GOT3 (cell line): Measurements from ENCODE around the gene TRIO.
"Not testable (repeated sequence)": the region's sequence is repeated elsewhere in the genome, so short reads cannot be mapped to it uniquely, and the experiment has no call there.

Experiments used
- DNase-seq: peaks from one replicate; lab custom pipeline; 2025; ENCODE audit warnings: mixed read lengths; lab: John Stamatoyannopoulos, UW

TRIO gene

DNA sequence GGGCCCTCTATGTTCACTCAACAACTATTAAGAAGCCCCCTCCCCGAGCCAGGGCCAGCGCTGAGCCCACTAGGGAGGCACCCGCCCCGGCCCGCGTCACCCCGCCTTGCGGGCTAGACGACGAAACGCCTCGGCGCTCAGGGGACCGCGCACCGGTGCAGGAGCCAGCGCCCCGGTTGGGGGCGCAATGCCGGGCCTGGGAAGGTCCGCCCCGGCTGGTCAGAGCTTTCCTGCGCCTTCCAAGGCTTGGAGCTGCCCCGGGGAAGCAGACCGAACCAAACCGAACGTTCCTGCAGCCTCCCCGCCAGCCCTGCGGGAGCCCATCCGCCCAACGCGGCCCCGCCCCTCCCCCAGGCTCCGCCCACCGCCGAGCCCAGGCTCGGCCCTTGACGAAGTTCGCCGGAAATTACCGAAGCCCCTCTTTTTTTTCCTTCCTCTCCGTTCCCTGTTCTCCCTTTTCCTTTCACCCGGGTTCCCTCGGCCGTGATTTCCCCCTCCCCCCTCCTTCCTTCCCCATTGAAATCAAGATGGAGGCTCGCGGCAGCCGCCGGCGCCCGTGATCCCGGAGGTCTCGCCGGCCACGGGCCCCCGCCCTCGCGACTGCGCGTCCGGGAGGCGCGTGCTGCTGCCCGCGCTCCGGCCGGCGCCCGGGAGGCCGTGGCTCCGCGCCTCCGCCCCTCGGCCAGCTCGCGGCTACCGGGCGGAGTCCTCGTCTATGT, at the start of gene TRIO:
TSS of gene TRIO (plus strand) at position 516 of the 719 bp plus-strand sequence. CDS start 384 bp downstream, outside the sequence.
- peak; percentile 84 for DNase-seq

DNA sequence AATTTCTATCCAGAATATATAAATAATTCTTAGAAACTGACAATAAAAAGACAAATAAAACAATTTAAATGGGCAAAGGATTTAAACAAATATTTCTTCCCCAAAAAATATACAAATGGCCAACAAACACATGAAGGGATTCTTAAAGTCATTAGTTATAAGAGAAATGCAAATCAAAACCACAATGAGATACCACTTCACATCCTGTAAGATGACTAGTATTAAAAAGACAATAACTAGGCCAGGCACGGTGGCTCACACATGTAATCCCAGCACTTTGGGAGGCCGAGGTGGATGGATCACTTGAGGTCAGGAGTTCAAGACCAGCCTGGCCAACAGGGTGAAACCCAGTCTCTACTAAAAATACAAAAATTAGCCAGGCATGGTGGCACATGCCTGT, 45.8 kb upstream of the TRIO start:
- not testable (repeated sequence) for DNase-seq

DNA sequence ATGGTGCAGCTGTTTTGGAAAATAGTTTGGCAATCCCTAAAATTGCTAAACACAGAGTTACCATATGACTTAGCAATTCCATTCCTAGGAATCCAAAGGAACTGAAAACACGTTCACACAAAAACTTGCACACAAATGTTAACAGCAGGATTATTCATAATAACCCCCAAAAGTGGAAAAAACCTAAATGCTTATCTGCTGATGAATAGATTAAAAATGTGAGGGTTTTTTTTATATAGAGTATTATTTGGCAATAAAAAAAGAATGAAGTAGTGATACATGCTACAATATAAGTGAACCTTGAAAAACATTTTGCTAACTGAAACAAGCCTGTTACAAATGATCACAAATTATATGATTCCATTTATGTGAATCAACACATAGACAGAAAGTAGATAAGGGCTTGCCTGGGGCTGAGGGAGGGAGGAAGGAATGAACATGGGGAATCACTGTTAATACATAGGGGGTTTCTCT, 45.1 kb upstream of the TRIO start:
- DNase-seq: no peak

DNA sequence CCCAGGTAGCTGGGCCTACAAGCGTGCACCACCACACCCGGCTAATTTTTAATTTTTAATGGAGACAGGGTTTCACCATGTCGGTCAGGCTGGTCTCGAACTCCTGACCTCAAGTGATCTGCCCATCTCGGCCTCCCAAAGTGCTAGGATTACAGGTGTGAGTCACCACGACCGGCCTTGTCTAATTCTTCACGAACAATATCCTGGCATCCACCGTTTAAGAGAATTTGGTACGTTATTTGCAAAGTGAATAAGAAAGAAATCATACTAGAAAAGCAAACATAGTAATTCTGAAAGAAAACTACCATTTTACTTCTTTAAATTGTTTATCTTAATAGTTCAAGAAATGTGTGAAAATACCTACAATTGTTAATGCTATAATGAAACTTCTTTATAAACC, 42.9 kb upstream of the TRIO start:
- no peak for DNase-seq

DNA sequence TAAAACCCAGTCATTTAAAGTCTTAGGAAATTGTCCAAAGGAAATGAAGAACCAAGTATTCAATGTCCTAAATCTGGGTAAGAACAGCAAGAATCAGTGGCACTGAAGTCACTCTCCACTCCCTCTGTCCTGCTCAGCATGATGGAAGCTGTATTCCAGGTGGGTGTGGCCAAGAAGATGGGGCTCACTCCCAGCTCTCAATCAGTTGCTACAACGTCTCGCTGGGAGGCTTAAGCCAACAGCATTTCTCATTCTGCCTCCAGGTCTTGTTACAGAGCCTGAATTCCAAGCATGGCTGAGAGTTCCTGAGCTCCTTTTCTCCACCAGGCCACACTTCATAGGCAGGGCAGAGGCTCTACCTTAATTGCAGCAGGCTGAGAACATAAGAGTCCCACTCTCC, 41.2 kb upstream of the TRIO start:
- DNase-seq: no peak

DNA sequence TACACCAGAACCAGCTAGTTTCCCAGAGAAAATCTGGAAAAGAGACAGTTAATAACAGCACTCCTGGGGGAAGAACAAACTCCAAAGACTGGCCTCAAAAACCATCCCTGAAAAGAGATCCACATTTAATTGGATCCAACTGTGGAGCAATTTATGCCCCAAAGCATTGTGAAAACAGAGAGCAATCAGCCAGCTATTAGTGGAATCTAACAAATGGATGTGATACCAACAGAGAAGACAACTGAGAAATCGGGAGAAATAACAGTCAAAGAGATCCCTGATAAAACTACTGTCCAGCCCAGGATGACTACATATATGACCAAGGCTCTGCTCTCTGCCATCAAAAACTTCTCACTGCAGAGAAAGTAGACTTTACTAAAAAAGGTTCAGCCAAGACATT, 40.5 kb upstream of the TRIO start:
- no peak for DNase-seq

DNA sequence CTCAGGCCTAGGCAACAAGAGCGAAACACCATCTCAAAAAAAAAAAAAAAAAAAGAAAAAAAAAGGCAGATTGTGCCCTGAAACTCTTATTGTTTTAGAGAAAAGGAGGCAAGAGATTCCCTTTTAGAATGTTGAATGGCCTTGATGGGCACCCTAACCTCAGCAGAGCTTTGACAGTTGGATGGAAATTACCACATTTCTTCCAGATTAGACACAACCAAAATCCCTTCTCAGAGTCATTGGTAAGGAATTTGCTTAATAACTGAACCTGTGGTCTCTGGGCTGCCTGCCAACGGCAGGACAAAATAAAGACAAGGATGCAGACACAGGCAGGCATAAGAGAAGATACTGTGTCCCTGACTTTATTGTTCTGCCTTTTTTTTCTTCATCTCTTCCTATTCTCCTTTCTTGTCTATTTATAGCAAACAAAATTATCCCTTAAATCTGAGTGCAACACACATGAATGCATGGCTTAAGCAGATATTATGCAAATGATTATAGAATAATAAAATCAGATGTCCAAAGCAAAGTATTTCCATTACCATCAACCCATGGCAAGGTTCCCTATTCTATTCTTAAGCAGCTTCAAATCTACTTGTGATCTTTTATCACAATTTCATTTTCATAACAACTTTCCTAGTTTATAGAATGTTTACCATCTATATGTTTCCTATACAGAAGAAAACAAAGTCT, 37.3 kb upstream of the TRIO start:
- DNase-seq: no peak

DNA sequence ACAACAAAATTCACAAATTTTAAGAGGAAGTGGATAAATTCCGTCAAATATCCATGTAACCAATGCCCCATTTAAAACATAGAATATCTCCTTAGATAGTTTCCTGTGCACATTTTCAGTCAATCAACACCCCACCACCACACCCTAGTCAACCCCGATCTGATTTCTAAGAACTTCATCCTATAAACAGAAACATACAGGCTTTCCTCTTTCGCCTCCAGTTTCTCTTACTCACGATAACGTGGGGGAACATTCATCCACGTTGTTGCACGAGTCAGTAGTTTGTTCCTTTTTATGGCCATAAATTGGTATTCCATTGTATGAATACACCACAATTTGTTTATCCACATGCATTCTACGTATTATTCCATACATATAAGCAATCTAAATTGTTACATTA, 35.6 kb upstream of the TRIO start:
- DNase-seq: no peak

DNA sequence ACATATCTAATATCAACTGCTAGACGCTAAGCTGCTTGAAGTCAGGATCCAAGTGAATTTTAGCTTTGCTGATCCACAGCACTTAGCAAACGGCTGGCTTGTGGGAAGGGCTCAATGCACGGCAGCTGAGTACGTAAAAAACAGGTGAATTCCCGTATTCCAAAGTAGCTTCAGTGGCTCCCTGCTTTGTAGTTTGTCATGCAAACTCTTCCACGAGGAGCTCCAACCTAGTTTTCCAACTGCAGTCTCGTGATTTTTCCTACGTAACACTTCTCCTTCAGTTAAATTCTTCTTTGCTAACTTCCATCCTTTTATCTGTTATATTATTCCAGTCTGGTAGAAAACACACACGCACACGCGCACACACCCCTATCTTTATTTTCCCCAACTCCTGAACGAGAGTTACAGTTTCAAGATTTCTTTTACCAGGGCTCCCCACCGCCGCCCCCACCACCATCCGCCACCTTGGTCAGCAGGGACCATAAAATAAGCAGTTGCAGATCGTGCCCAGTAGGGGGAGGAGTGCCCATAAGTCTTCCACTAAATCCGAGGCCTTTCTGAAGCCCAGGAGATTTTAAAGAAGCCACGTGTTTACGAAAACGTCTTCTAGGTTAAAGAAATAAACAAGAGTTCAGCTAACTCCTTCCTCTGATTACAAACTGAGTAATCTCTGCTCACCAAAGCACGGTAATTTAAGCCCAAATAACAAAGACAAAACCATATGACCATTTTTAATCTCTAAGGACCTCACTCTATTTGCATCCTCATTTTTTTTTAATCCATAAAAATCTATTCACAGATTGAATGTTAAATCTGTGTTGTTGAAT, 34.8 kb upstream of the TRIO start:
- peak; percentile 19 for DNase-seq

DNA sequence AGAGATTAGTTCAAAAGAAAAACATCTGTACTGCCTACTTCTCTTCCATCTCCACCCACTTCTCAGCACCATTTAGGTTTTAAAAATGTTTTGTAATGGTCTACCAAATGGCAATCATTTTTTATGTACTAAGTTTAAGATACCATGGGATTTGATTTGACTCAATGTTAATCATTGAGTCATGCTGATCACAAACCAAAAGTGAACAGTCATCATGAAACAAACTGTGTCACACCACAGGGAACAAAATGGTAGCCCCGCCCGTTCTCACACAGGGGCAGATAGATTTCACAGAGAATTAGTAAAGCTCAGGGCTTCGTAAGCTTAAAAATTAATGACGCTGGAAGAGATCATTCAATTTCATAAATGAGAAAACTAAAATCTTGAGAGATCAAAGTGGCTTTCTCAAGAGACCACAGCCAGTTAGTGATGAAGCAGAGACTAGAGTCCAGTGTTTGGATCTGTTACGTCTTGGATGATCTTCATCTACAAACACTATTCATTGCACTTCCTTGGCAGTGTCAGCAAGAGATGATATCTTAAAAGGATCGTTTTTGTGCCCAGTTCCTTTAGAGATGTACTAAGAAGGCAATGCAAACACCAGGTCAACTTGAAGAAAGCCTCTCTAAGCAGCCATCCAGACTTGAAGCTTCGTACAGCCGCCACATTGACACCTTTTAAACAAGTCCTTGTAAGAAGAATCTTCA, 33.9 kb upstream of the TRIO start:
- DNase-seq: no peak

DNA sequence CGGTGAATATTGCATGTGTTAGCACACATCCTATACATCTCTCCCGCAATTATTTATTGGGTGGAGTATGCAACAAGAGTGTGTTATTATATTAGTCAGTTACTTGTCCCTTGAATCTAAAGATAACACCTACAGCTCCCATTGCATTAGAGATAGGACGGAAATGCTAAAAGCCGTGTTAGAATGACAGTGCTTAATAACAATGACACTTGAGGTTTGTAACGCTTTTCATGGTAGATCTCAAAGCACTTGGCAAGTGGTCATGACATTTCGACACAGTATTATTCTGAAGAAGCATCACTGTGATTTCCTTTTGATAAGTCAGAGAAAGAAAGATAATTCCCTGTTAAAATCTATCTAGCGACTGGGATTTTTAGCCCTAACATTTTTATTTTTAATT, 33.4 kb upstream of the TRIO start:
- no peak for DNase-seq

DNA sequence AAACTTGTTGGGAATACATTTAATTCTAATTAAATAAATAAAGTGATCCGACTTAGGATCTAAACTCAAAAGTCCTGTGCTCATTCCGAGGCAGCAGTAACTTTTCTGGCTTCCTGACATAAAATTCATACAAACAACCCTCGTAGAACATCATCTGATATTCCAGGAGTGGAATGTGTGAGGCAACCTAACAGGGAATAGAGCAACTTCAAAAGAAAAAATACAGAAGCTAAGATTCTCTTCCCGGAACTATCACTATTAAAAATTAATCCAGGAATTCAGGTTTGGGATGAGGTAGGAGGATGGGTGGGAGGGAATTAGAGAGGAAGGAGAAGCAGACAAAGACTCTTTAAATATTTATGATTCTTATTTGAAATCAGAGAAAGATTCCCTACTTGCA, 32.9 kb upstream of the TRIO start:
- DNase-seq: no peak

DNA sequence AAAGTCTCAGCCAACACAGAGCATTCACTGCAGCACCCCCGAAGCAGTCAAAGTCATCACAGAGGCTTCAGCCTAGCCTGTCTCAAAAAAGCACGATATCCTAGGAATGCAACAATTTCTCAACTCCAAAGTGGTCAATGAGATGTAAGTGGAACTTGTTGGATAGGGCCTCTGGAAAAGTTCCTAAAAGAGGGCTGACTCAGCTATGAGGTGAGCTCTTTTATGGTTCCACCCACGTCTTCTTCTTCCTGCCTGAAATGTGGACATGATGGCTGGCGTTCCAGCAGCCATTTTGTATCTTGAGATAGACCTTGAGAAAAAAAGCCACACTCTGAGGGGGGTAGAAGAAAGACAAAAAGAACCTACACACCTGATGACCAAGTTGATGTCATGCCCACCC, 32.5 kb upstream of the TRIO start:
- DNase-seq: no peak

DNA sequence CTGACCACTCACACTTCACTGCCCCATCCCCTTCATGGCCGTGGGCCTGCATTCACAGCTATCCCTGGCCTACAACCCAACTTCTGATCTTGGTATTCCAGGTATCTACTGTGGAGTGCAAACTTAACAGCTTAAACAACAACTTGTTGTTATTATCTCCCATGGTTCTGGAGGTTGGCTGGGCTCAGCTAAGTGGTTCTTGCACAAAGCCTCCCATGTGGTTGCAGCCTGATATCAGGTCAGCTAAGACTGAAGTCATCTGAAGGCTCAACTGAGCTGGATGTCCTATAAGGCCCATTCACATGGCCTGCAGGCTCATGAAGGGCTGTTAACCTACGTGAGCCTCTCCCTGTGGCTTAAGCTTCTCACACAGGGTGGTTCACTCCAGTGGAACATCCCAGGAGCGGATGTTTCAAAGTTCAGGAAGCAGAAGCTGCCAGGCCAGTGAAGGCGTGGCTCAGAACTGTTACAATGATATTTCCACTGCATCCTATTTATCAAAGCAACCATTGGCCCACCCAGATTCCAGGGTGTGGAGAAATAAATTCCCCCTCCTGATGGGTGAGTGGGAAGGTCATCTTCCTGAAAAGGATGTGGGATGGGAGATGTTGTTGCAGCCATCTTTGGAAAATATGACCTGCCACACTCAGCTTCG, 30.0 kb upstream of the TRIO start:
- DNase-seq: no peak

DNA sequence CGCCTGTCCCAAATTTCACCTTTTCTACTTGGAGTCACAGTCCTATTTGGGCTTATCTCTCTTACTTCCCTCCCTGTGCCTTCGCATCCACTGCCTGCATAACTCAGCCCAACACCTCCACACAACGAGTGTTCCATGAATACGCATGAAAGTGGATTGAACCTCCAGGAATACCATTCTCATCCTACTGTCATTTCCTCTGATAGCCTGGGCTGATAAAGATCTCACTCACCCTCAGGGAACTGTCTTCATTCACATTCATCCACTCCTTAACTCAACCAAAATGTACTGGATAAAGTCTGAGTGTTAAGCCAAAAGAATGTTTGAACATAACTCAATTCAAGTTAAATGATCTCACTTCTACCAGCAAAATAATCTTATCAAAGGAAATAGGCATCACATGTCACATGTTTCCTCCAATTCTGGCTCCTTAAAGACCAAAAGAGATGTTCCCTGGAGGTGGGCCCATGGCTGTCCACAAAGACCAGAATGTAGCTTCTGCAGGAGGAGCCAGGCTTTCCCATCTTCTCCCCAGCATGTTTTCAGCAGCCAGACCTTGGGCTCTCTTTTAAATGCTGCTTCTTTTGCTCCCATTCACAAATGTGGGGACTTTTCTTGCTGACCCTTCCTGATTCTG, 28.4 kb upstream of the TRIO start:
- no peak for DNase-seq

DNA sequence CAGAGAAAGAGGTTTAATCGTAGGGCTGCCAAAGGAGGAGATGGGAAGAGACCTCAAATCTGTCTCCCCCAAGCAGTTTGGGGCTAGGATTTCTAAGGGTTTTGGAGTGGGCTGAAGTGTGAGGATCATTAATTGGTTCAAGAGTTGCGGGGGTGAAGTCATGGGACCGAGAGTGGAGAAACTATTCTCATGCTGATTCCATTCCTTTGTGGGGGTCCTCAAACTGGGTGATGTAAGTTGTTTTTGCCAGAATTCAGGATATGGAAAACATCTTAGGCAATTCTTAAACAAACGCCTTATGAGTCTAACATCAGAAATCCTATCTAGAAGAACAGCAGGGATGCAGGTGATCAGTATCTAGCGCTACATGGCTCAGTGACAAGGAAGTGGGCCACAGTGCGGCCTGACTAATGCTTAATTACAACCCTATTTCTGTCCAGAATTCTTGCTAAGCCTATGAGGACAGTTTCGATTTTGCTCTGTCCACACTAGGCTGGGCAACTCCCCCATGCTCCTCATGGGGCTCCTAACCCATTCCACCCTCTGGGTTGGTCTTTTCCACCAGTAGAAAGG, 27.7 kb upstream of the TRIO start:
- DNase-seq: no peak

DNA sequence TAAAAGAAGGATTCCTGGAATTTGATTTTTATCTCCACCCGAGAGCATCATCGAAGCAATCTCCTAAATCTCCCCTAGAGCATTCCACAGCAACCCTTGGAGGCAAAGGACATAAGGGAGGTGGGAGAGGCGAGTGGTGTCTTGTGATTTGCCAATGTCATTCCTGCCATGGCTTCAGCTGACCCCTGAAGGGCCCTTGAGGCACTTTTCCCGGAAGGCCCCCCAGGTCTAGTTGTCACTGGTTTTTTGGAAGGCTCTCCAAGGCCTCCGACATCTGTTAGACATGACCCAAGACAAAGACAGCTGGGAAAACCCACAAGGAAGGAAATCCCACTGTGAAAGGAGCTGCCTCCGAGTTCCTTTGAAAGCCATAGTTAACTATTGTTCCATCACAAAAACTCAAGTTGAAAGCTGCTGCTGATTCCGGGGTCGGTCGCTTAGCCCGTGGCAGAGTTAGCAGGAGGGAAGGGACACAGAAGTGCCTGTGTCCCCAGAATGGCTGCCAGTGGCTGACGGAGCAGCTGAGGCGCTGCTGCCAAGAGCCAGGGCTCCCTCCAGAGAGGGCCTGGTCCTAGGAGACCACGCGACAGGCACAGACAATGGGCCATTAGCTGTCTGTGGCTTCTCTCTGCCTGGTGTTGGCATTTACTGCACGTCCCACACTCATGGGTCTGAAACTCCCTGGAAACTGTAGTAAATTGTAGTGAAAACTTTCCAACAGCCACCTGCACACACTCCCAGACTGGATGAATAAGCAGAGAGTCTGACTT, 24.4 kb upstream of the TRIO start:
- DNase-seq: no peak

DNA sequence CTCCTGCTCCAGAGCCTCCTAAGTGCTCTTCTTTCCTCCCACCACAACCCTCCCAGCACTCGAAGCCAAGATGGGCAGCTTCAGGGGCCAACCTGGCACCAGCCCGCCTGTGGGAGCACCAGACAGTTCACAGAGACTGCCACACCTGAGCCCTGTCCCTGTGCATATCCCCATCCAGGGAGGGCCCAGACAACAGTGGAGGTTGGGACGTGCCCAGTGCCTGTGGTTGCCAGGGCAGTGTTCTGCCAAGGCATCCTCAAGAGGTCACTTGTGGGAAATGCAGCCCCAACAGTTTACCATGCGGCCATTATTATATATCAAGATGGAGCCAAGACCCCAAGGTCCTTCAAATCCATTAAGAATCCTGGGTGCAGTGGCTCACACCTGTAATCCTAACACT, 23.0 kb upstream of the TRIO start:
- no peak for DNase-seq

DNA sequence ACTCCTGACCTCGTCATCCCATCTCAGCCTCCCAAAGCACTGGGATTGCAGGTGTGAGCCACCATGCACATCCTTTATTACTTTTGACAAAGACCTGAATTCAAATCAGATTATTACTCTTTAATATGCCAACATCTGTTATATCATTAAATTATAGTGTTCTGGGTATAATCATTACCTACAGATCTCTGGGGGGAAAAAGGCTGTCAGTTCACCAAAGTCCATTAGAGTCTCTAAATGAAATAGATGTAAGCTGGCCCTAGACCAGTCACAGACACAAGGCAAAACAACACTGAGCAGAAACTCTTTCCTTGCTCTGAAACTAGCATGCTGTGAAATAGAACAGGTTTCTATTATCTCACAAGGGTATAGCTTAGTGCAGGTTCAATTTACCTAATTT, 21.6 kb upstream of the TRIO start:
- DNase-seq: no peak

DNA sequence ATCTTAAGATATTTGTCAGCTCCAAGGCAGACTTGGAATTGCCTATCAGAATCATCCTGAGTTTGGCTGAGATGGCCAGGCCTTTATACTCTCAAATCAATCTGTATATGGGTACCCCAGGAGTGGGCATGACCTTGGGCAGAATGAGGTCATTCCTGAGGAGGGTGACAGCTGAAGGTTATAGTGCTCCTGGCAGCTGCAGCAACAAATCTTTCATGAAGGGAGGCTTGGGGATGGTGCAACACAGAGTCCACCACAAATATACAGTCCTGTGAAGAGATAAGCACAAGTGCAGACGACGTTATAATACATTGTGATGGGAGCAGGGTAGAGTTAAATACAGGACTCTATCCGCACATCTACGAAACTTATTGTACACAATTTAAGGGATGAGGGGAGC, 21.1 kb upstream of the TRIO start:
- DNase-seq: no peak
